Left ventricle myocardium inferior (tissue), 1 donor: Measurements from ENCODE around the gene NFIB. TPM values are rescaled to one million over a fixed set of nuclear protein-coding genes. Genes with fewer than 3 reads are reported as not detected.
A peak's percentile ranks its signal among the peaks of the same experiment; 100 is the strongest.

ENCODE experiments used
- DNase-seq: peaks from one replicate; pipeline ENCODE4 v3.0.0-alpha.2; 2020
- H3K27ac ChIP-seq: fragments of 200-600 bp; replicated peaks from 2 replicates; pipeline ENCODE4 v1.8.0; 2021
- H3K27me3 ChIP-seq: fragments of 200-600 bp; 2 replicates; pipeline ENCODE4 v1.8.0; 2021; ENCODE audit warnings: low read depth
- H3K36me3 ChIP-seq: fragments of 200-600 bp; 2 replicates; pipeline ENCODE4 v1.8.0; 2021
- H3K4me1 ChIP-seq: fragments of 200-600 bp; 2 replicates; pipeline ENCODE4 v1.8.0; 2021
- H3K4me3 ChIP-seq: fragments of 200-600 bp; 2 replicates; pipeline ENCODE4 v1.8.0; 2021; ENCODE audit warnings: mild to moderate bottlenecking, moderate library complexity
- H3K9me3 ChIP-seq: fragments of 200-600 bp; replicated peaks from 2 replicates; pipeline ENCODE4 v1.8.0; 2021
- CTCF ChIP-seq: fragments of 200-600 bp; IDR thresholded peaks from 2 replicates; pipeline ENCODE4 v1.8.0; 2021; ENCODE audit warnings: antibody characterized with exemption, mild to moderate bottlenecking, borderline replicate concordance
- intact Hi-C: fragments of 100-400 bp; cut with micrococcal nuclease; formaldehyde crosslinking; loops from one replicate; pipeline ENCODE4 v1.11.0; 2022
- total RNA-seq: library from RNA; stranded (reverse); fragmentation: NEBNext Ultra II Directional; extraction: Animal tissue kit (Norgen Biotek cat#: 25700); gene quantifications from one replicate; pipeline ENCODE4 v1.2.1, GENCODE V29; 2021
- donor health status: DM: no; HTN: yes; CAD: no; lungs with severe emphysema.

The NFIB gene
- total RNA-seq, 1 donor from 2014 or later = 110 TPM

GRCh38 chr9:14140096-14140697 is 173.7 kb downstream of the NFIB start:
- Histone ChIP-seq H3K4me3 (no peak overlapping the region), H3K36me3 (peaks cover 8% of the 10 kb centered on the region), H3K27ac (peak overlapping the region; percentile 18), H3K27me3 (no peaks in the 10 kb centered on the region), H3K4me1 (peaks cover 38% of the 10 kb centered on the region), H3K9me3 (no peaks in the 10 kb centered on the region)
- DNase-seq = no peak
- no peak for TF ChIP-seq CTCF
- intact Hi-C loops = no loop called here

GRCh38 chr9:14139287-14139686 is 174.7 kb downstream of the NFIB start:
- Histone ChIP-seq H3K9me3 (no peaks in the 10 kb centered on the region), H3K27me3 (no peaks in the 10 kb centered on the region), H3K36me3 (peaks cover 8% of the 10 kb centered on the region), H3K4me1 (peaks cover 35% of the 10 kb centered on the region), H3K27ac (no peak overlapping the region), H3K4me3 (no peak overlapping the region)
- no peak for TF ChIP-seq CTCF
- intact Hi-C loops = no loop called here
- DNase-seq = no peak

- no peaks in the 10 kb centered on the region for H3K27me3 ChIP-seq
- H3K36me3 ChIP-seq = peaks cover 4% of the 10 kb centered on the region
- intact Hi-C loops = no loop called here
- no peak overlapping the region for H3K27ac ChIP-seq
- H3K9me3 ChIP-seq = no peaks in the 10 kb centered on the region
- TF ChIP-seq CTCF = no peak
- peaks cover 46% of the 10 kb centered on the region for H3K4me1 ChIP-seq
- no peak for DNase-seq
- no peak overlapping the region for H3K4me3 ChIP-seq
These were observed 177.1 kb downstream of the NFIB start for GRCh38 chr9:14136646-14137370.

GRCh38 chr9:14136047-14136635 is 177.8 kb downstream of the NFIB start:
- H3K4me3 ChIP-seq = no peak overlapping the region
- H3K9me3 ChIP-seq = no peaks in the 10 kb centered on the region
- peaks cover 45% of the 10 kb centered on the region for H3K4me1 ChIP-seq
- no peak for DNase-seq
- TF ChIP-seq CTCF = no peak
- no peaks in the 10 kb centered on the region for H3K27me3 ChIP-seq
- intact Hi-C loops = no loop called here
- no peak overlapping the region for H3K27ac ChIP-seq
- H3K36me3 ChIP-seq = peaks cover 8% of the 10 kb centered on the region

- Histone ChIP-seq H3K4me3 (no peak overlapping the region), H3K9me3 (no peaks in the 10 kb centered on the region), H3K27ac (no peak overlapping the region), H3K36me3 (peaks cover 8% of the 10 kb centered on the region), H3K4me1 (peaks cover 44% of the 10 kb centered on the region), H3K27me3 (no peaks in the 10 kb centered on the region)
- no peak for DNase-seq
- intact Hi-C loops = no loop called here
- no peak for TF ChIP-seq CTCF
These were observed 178.5 kb downstream of the NFIB start for GRCh38 chr9:14135421-14135820.
